HG03342 (cell line): ENCODE data around the gene SNX9.
"Not testable (repeated sequence)": the region's sequence is repeated elsewhere in the genome, so short reads cannot be mapped to it uniquely, and the experiment has no call there.

Experiments
- ATAC-seq: cut with Tn5 transposase; IDR thresholded peaks from one replicate; pipeline ENCODE4 v1.9.1; 2021; ENCODE audit warnings: mild to moderate bottlenecking, moderate library complexity; ENCODE audit not compliant: unreplicated experiment

Gene SNX9

DNA sequence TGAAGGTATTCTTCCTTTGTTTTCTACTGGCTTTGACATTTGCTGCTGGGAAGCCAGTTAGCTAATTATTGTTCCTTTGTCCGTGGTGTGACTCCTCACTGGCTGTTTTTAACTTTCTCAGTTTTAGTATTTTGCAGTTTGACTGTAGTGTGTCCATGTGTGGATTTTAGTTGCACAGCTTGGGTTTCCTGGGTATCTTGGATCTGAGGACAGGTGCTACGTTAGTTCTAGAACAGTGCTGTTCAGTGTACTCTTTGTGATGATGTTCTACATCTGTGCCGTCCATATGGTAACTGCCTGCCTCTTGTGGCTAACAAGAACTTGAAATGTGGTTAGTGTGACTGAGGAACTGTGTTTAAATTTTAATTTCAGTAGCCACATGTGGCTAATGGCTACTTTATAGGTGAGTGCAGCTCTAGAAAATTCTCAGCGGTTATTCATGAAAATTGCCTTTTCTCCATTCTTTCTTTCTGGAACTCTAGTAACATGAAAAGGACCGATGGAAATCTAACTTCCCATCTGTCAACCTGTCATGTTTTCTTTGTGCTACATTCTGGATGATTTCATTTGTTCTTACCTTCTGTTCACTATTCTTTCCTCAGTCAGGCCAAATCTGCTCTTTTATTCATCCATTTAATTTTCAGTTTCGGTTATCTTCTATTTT lies 7.4 kb downstream of the SNX9 start:
- ATAC-seq = peak; percentile 94

DNA sequence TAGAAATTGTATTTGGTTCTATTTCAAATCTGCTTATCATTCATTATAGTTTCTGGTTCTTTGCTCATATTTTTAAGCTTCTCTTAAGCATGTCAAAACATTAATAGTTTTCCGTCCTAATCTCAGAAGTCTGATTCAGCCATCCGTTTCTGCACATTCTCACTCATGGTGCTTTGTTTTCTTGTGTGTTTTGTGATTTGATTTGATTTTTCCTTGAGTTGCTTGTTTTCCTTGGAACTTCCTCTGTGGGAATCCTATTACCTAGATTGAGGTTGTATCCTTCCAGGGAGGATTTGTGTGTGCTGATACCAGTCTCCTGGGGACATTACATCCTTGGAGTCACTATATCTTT lies 7.9 kb downstream of the SNX9 start:
- ATAC-seq = no peak

DNA sequence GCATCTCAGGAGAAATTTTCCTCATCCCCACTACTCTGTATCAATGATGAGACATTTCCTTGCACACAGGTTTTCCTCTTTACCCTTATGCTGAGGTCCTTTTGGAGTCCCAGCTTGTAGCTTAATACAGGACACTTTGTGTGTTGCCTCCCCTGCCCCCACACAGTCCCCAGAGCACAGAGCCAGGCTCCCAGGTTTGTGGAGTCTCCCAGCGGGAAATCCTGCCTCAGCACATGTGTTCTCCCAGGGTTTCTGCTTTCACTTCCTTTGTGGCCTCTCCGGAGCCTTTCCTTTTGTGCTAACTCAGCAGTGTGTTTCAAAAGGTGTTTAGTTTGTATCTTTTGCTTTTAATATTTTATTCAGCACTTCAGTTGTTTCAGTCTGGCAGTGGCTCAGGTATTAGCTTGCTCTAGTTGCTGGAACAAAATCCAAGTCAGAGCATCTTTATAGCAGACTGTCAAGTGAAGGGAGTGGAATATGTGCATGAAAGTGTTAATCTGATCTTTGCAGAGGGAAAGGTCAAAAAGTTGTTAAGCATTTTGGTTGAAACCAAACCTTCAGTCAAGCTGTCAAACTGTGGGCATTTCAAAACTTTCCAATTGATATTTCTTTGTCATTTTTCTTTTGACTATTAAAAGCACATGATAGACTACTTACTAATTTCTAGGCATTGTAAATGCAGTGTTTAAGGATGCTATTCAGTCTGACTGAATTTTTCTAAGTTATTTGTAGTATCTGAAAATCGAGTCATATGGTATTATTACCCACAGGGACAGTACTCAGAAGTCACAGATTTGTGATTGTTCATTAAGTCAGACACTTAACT lies 8.6 kb downstream of the SNX9 start:
- no peak for ATAC-seq

DNA sequence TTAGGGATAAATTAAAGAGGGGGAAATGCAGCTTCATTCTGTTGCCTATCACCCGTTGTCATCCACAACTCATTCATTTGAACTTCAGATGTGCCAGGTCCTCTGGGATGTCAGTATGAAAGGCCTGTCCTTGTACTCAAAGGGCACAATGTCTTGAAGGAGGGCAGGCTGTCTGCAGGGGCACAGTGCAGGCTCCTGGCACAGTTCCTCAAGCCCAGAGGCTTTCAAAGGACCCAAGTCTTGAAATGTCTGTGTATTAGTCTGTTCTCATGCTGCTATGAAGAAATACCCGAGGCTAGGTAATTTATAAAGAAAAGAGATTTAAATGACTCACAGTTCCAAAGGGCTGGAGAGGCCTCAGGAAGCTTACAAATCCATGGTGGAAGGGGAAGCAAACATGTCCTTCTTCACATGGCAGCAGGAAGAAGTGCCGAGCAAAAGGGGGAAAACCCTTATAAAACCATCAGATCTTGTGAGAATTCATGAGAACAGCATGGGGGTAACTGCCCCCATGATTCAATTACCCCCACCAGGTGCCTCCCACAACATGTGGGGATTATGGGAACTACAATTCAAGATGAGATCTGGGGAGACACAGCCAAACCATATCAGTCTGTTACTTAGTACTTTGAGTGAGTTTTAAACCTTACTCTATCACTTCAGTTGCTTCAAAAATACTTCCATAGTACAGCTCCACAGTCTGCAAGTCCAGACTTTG lies 9.4 kb downstream of the SNX9 start:
- no peak for ATAC-seq

DNA sequence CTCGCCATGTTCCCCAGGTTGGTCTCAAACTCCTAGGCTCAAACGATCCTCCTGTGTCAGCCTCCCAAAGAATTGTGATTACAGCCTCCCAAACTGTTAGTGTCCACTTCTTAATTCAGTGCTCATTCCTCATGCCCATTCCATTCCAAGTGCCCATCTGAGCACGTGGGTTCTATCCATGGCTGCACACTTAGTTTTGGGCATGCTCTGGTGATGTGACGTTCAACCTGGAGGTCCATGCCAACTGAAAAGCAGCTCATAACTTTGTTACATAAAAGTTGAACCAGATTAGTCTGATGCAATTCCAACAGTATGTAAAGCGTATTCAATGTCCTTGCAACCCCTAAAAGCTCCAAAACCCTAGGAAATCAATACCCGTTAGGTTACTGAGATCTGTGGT lies 11.5 kb downstream of the SNX9 start:
- no peak for ATAC-seq

DNA sequence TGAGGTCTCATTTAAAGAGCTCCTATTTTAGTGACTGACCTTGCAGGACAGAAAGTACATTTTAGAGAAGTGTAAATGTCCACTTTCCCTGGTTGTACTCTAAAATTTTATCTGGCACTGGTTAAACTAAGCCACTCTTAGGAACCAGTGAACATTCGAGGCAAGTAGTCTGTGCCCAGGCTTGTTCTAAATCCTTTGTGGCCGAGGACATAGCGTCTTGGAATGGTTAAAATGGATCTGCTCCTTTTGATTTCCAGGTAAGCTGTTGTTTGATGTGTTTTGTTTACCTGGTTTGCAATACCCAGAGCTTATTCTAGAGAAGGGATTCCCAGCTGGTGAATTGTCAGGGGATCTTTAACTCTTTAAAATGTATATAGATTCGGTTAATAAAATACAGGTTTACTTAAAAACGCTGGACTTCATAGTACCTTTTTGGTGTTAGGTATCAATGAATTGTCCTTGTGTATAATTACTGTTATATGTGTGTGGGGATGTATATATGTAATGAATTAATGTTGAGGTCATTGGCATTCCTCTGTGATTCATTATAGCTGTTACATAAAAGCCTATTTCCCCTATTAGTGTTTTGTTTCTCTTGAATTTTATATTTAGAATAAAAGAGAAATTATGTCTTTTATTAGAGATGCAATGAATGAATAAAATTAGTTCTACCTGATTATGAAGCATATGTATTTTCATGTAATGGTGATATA lies 15.8 kb downstream of the SNX9 start:
- no peak for ATAC-seq

DNA sequence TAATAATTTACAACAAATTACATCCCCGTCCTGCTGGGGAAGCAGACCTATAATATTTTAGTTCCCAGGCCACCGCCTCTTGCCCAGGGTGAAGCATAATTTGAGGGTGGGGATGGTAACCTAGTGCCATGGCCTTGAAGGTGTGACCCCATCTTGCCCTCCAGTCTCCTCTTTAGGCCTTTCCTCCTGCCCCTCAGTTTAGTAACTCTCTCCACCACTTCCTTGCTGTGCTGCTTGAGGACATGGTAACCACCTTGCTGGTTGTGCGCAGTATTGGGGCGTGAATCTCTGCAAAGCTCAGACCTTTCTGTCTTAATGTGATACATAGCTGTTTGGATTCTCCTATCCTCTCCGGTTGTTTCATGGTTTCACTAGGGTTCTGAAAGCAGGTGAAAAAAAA lies 16.6 kb downstream of the SNX9 start:
- ATAC-seq = no peak

DNA sequence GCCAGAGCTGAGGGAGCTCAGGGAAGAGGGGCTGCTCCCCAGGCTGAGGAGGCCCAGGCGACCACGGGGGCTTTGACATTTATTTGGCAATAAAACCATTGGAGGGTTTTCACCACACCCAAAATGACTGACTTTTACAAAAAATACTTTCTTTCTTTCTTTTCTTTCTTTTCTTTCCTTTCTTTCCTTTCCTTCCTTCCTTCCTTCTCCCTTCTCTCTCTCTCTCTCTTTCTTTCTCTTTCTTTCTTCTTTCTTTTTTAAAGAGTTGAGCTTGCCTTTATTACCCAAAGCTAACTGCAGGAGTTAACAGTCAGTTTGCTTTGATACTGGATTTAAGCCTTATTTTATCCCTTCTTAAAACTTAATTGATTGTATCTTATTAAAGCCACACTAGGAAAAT lies 17.2 kb downstream of the SNX9 start:
- ATAC-seq = no peak

DNA sequence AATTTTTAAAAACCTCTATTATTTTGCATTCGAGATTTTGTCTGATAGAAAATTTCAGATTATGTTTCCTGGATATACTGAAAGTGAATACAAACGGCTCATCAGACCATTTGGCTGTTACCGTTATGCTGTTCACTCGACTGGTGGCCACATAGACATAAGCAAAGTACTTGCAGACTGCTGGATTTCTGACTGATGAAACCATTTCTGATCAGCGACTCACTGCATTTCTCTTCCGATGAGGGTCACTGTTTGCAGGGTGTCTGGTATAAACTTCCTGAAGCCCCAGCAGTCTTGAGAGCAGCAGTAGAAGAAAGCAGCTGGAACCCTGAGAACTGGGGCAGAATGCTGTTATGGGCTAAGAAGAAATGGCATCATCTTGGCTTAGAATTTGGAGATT lies 17.7 kb downstream of the SNX9 start:
- ATAC-seq = no peak

DNA sequence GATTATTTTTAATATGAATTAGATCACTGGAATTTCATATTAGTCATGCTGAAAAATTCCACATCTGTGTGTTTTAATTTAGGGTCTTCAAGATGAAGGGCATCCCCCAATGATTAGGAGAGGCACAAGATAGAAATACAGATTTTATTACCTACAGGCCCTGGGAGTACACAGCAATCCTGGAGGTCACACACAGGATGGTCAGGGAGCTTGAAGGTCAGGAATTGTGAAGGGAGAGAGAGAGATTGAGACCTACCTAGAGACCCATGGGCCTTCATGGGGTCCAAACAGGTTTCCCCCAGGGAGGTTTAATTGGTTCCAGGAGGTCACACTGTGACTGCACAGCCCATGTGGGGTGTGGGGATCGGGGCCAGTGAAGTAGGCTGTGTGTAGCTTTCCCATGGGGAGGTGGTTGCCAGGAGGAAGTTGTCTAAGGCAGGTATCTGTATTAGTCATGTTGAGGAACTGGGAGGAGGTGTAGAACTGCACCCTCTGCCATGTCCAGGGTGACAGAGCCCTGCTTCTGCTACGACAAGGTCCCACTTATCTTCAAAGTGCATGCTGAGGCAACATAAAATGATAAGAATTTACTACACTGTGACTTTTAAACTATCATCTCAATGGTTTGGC lies 18.3 kb downstream of the SNX9 start:
- peak; percentile 94 for ATAC-seq

DNA sequence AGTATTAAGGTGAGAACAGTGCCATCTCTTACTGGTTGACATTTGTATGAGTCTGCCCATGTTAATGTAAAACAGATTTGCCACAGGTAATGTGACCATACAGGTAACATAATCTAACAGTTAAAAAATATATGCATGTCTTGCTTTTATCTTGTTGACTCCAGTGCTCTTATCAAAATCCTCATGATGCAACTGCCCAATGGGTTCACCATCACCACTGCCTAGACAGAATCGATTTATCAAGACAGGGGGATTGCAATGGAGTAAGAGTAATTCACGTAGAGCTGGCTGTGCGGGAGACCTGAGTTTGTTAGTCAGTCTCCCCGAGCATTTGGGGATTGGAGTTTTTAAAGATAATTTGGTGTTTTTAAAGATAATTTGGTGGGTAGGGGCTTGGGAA lies 19.2 kb downstream of the SNX9 start:
- ATAC-seq = no peak

DNA sequence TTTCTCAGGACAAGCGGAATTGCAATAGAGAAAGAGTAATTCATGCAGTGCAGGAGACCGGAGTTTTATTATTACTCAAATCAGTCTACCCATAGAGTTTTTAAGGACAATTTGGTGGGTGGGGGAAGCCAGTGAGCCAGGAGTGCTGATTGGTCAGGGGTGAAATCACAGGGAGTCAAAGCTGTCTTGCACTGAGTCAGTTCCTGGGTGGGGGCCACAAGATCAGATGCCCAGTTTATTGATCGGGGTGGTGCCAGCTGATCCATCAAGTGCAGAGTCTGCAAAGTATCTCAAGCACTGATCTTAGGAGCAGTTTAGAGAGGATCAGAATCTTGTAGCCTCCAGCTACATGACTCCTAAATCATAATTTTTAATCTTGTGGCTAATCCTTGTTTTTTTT lies 21.1 kb downstream of the SNX9 start:
- ATAC-seq = not testable (repeated sequence)

DNA sequence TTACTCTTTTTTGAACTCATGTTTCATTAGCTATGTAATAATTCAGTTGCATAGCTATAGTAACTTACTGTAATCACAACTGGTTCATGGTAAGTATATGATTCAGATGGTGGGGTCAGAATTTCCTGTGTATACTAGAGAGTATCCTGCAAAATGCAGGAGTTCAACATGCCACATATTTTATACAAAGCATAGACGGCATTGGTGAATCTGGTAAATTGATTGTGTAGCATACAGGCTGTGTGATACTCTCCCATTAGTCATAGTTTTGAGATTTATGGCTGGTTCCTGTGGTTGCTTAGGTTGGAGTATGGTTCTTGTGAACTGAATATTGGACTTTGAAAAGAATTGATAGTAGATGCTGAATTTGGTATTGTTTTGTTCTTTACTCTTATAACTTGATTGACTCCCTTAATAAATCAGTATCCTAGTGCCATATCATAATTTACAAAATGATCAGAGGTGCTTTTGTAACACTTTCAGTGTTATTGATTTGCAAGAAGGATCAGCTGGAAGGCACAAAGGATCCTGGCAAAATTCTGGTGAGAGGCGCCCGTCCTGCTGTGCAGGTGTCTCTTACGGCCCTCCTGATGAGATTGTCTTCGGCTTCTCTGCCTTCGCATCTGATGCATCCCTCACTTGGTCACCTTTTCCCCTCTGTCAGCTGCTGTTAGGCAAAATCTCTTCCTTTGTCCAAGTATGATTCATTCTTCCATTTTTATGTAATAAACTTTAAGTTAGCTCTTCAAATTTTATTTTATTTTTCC lies 22.6 kb downstream of the SNX9 start:
- no peak for ATAC-seq

DNA sequence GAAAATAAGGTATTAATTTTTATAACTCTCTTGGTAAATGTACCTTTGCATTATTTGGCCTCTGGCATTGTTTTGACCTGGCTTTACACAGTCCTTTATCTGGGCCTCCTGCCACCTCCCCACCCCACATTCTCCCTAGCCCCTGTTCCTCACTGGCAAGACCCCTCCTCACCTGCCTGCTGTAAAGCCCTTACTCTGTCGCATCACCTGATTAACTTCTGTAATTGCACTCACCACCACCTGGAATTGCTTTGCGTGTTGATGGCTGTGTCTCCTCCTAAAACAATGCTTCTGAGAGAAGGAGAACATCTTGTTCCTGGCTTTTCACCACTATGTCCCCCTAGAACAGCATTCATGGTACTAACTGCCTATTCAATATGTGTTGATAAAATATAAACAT lies 24.8 kb downstream of the SNX9 start:
- no peak for ATAC-seq

DNA sequence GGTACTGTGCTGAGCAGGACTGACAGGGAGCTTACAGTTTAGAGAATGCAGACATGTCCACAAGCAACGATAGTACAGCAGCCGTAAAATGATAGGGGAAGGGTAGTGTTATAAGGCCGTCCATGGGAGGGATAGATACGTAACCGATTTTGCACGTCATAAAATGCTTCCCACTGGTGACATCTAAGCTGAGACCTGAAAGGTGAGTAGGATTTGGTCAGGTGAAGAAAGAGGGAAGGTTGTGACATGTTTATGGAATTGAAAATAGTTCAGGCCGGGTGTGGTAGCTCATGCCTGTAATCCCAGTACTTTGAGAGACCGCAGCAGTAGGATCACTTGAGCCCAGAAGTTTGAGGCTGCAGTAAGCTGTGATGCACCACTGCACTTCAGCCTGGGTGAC lies 25.6 kb downstream of the SNX9 start:
- no peak for ATAC-seq

DNA sequence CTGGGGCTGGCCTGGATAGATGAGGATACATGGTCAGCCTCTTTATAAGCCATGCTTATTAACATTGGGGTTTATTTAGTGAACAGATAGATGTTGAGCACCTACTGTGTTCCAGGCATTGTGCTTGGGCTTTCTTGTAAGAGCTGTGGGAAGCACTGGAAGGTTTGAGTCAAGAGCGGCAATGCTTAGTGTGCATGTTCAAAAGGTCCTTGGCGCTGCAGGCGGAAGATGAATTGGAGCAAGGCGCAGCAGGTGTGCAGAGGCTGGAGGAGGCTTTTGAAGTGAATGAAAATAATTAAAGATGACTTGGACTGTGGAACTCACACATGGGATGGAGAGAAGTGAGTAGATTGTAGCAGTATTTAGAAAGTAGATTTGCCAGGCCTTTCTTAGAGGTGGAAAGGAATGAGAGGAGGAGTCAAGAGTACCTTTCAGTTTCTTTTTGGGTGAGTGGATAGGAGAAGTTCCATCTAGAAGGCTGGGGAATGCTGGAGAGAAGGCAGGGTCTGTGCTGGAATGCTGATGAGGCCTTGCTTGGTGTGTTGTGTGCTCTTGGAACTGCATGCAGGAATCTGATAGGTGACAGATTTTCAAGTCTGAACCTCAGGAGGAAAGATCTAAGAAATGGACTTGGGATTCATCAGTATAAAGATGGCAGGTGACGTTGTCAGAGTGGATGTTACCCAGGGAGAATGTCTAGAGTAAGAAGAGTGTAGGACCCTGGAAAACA lies 26.4 kb downstream of the SNX9 start:
- no peak for ATAC-seq

DNA sequence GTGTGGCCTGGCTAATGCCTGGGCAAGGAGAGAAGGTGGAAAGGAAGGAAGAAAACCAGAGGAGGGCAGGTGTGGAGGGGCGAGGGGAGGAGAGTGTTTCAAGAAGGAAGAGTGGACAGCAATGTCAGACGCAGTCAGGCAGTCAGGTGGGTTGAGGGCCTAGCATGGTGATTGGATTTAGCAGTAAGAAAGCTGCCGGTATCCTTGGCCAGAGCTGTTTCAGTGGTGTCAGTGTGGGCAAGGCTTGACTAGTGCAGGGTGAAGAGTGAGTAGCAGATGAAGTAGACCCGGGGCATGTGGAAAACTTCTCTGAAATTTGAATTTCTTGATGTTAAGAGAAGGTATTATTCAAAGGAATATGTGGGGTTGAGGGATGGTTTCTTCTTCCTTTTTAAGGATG lies 27.0 kb downstream of the SNX9 start:
- no peak for ATAC-seq

DNA sequence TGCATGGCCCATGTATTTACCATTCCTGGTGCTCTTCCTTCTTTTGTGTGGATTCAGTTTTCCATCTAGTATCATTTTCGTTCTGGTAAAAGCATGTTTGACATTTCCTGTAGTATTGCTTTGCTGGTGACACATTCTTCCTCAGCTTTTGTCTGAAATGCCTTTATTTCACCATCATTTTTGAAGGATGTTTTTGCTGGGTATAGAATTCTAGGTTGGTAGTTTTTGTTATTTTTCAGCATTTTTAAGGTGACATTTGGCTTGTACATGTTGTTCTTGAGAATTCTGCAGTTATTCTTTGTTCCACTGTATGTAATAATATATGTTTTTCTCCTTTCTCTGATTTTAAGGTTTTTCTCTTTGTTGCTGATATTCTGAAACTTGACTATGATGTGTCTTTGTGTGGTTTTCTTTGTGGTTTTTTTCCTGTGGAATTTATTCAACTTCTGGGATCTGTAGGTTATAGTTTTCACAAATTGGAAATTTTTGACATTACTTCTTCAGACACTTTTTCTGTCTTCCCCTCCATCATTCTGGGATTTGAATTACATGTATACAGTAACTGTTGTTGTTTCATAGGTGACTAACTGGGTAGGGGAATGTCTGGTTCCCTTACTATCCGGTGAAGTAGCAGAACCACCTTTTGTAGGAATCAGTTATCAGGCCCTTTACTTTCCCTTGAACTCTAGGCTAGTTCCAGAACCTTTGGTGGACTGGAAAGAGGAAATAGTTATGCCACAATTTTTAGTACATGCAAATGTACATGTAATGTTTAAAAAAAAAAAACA lies 30.2 kb downstream of the SNX9 start:
- no peak for ATAC-seq
